ENCODE measurements around the gene SLIT1.

The SLIT1 gene

GRCh38 chr10:96968682-96969423 is 216.9 kb downstream of the SLIT1 start:
- DNase-seq (ENCODE audit: low spot score) = no peak

- no peak for DNase-seq (ENCODE audit: low spot score)
Observed at GRCh38 chr10:96967847-96968246, 217.9 kb downstream of the SLIT1 start.

GRCh38 chr10:96964131-96964530 is 221.6 kb downstream of the SLIT1 start:
- peak; percentile 54 for DNase-seq (ENCODE audit: low spot score)

GRCh38 chr10:96960872-96961271 is 224.9 kb downstream of the SLIT1 start:
- no peak for DNase-seq (ENCODE audit: low spot score)

- DNase-seq (ENCODE audit: low spot score) = no peak
Observed at GRCh38 chr10:96959733-96960132, 226.0 kb downstream of the SLIT1 start.

DNA sequence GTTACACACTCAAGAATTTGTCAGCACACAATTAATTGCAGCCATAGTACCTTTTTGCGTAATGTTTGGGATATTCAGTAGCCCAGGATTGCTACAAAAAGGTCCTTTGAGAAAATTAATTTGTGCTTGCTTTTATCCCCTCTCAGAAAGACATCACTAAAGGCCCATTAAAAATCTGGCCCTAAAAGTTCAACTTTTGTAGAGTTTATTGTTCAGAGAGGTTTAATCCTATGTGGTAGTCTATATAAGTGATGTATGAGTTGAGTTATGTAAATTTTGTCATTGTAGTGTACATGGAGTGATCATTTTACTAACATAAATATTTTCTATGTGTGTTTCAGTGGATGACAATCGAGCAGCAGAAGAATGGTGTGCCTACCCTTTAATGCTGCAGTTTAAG is 227.7 kb downstream of the SLIT1 start:
- no peak for DNase-seq (ENCODE audit: low spot score)

GRCh38 chr10:96955794-96956193 is 230.0 kb downstream of the SLIT1 start:
- DNase-seq (ENCODE audit: low spot score) = no peak

- DNase-seq (ENCODE audit: low spot score) = no peak
Observed at GRCh38 chr10:96951954-96952353, 233.8 kb downstream of the SLIT1 start.

DNA sequence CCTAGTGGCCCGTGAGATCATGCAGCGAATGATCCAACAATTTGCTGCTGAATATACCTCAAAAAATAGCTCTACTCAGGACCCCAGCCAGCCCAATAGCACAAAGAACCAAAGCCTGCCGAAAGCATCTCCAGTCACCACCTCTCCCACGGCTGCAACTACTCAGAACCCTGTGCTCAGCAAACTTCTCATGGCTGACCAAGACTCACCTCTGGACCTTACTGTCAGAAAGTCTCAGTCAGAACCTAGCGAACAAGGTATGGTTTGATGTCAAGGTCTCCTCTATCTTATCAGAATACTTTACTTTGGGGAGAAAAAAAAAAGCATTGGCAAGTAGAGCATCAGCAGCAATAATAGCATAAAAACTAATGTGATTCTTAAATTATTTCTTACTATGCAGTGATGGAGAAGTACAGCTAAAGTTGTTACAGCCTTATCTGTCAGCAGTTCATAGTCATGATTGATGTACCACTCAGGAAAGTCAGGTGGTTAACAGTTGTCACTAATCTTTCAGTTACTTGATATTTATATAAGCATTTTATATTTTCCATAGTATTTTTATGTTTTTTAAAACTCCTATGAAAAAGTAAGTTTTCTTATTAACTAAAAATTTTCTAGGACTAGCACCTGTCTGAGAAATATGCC is 236.6 kb downstream of the SLIT1 start:
- no peak for DNase-seq (ENCODE audit: low spot score)
